ENCODE data around the gene COTL1. TPM values are rescaled to one million over a fixed set of nuclear protein-coding genes. Genes with fewer than 3 reads are reported as not detected.

COTL1 gene
- total and polyA plus RNA-seq, 9 of the 15 experiments (the other 6 are each of a cell fraction or from before 2014, with no cell fraction given), result 27.7 to 185 (median 72.5) TPM

GRCh38 chr16:84538222-84538840 lies 79.5 kb downstream of the COTL1 start (continued):
- TF ChIP-seq ZNF324 (CRISPR knock-in tag; IDR thresholded peaks at IDR 0.05), result no peak
- no peak for TF ChIP-seq FOXP4 (CRISPR knock-in tag; IDR thresholded peaks at IDR 0.05; ENCODE audit: borderline replicate concordance)
- TF ChIP-seq, protein P1, sequence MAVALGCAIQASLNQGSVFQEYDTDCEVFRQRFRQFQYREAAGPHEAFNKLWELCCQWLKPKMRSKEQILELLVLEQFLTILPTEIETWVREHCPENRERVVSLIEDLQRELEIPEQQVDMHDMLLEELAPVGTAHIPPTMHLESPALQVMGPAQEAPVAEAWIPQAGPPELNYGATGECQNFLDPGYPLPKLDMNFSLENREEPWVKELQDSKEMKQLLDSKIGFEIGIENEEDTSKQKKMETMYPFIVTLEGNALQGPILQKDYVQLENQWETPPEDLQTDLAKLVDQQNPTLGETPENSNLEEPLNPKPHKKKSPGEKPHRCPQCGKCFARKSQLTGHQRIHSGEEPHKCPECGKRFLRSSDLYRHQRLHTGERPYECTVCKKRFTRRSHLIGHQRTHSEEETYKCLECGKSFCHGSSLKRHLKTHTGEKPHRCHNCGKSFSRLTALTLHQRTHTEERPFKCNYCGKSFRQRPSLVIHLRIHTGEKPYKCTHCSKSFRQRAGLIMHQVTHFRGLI (CRISPR knock-in tag; IDR thresholded peaks at IDR 0.05), result no peak
- TF ChIP-seq ZNF316 (IDR thresholded peaks at IDR 0.05), result no peak
- no peak for TF ChIP-seq FOXJ3 (CRISPR knock-in tag; IDR thresholded peaks at IDR 0.05)
- no peak for TF ChIP-seq ZC3H11A (IDR thresholded peaks at IDR 0.05; ENCODE audit: low read depth, low read length)
- peak; percentile 11; the same call in 1 of the 2 replicates for TF ChIP-seq MBD2 (IDR thresholded peaks at IDR 0.05; ENCODE audit: borderline replicate concordance, low read depth)
- no peak for TF ChIP-seq ZNF740 (CRISPR knock-in tag; IDR thresholded peaks at IDR 0.05)
- TF ChIP-seq ZNF740 (tag; IDR thresholded peaks at IDR 0.05), result peak in 1 of 2 experiments; percentile 39; a peak in 1 of 4 replicates
- TF ChIP-seq MLLT1 (IDR thresholded peaks at IDR 0.05), result peak in 1 of 2 experiments; percentile 77; a peak in 2 of 4 replicates
- peak; percentile 17; the same call in 1 of the 2 replicates for TF ChIP-seq TAF7 (tag; IDR thresholded peaks at IDR 0.05)
- no peak for TF ChIP-seq NFYB (IDR thresholded peaks at IDR 0.05; ENCODE audit: extremely low read depth, insufficient read length)
- TF ChIP-seq NFRKB (IDR thresholded peaks at IDR 0.05; ENCODE audit: low read depth), result peak; percentile 28; the same call in 1 of the 2 replicates
- no peak for TF ChIP-seq SMARCE1 (IDR thresholded peaks at IDR 0.05)
- no peak for TF ChIP-seq HIVEP1 (CRISPR knock-in tag; IDR thresholded peaks at IDR 0.05)
- no peak for TF ChIP-seq U2AF1 (optimal IDR thresholded peaks at IDR 0.05; ENCODE audit: low read depth, low read length)
- TF ChIP-seq ZC3H8 (IDR thresholded peaks at IDR 0.05), result no peak
- TF ChIP-seq PHTF2 (CRISPR knock-in tag; IDR thresholded peaks at IDR 0.05), result no peak
- TF ChIP-seq PTRF (tag; IDR thresholded peaks at IDR 0.05), result peak; percentile 16; the same call in 1 of the 2 replicates
- no peak for TF ChIP-seq TEAD4 (IDR thresholded peaks at IDR 0.05; ENCODE audit: low read length)
- TF ChIP-seq TEAD4 (CRISPR knock-in tag; IDR thresholded peaks at IDR 0.05; ENCODE audit: borderline replicate concordance), result no peak
- 0 out of 2 replicates have a peak, but pooled peaks have one; percentile 34 for TF ChIP-seq BACH1 (tag; IDR thresholded peaks at IDR 0.05)
- TF ChIP-seq SAFB2 (IDR thresholded peaks at IDR 0.05; ENCODE audit: borderline replicate concordance, low read depth, low read length, severe bottlenecking), result no peak
- TF ChIP-seq IFI16 (CRISPR knock-in tag; IDR thresholded peaks at IDR 0.05), result no peak; the same call in 1 of the 2 replicates
- no peak for TF ChIP-seq NR2C1 (IDR thresholded peaks at IDR 0.05)
- peak; percentile 65 for TF ChIP-seq NR2C1 (tag; IDR thresholded peaks at IDR 0.05)

All from K562 (cell line).